Stimulated activated CD4-positive, alpha-beta T cell treated with anti-CD3 and anti-CD28 coated beads, Interleukin-12 subunit alpha, Interleukin-12 subunit beta, amount 100 ng/mL, for 48 hours (primary cell): ENCODE data around the gene PPP1R14C.

ENCODE experiments used
- DNase-seq, 3 donors: peaks; one replicate each; pipeline ENCODE4 v3.0.0-alpha.2; 2020; ENCODE audit warnings: low read depth in 2 of 3, low spot score in 1 of 3

PPP1R14C gene

DNA sequence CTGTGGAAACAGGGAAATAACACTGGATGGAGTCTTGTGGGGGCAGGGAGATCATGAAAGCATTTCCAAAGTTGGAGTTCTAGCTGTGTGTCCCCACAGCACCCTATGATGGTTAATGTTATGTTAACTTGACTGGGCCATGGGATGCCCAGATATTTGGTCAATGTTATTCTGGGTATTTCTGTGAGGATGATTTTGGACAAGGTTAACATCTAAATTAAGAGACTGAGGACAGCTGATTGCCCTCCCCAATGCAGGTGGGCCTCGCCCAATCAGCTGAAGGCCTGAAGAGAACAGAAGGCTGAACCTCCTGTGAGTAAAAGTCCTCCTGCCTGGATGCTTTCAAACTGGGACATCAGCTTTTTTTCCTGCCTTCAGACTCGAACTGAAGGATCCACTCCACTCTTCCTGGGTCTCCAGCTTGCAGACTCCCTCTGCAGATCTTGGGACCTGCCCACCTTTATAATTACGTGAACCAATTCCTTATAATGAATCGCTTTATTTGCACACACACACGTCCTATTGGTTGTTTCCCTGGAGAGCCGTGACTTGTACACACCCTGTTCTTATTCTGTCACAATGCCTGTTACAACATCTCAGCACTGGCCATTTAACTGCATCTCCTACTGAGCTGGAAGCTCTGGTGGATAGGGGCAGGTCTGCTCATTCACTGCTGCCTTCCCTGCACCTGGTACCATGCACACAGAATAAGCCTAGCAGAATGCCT, 126.4 kb downstream of the PPP1R14C start:
- DNase-seq: no peak

DNA sequence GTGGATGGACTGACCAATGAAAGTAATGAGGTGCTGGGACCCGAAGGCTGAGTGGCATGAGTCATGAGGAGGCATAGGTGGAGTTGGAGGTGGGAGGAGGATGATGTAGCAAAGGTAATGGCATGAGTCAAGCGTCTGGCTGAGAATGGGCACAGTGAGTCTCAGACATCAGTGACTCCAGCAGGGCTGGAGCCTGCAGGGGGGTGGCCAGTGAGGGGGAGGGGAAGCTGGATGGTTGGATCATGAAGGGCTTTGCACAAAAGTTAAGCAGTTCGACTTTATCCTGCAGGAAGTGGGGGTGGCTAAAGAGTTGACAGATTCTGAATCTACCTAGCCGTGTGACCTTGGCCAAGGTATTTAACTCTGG, 127.0 kb downstream of the PPP1R14C start:
- DNase-seq: no peak

DNA sequence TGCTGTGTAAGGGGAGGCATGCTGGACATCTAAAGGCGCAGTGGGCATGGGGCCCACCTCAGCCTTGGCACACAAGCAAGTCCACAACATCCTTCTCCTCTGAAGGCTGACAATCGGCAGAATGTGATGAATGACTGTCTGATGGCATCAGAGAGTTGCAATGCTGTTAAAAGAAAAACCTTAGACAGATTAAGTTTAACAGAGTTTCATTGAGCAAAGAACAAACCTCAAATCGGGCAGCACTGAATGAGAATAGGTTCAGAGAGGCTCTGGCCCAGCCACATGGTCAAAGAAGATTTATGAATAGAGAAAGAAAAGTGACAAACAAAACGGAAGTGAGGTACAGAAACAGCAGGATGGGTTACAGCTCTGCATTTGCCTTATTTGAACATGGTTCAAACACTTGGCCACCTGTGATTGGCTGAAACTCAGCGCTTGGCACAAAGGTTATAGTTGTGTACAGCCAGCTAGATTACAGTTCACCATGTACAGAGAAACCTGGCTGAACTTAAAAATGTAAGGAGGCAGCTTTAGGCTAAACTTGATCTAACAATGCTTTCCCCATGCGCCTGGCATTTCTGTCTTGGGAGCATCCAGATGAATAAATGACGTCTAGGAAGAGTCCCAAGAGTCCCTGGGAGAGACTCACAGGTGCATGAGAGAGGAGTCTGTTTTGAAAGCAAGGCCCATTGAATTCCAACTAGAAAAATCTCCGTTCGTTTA, 127.6 kb downstream of the PPP1R14C start:
- no peak for DNase-seq

DNA sequence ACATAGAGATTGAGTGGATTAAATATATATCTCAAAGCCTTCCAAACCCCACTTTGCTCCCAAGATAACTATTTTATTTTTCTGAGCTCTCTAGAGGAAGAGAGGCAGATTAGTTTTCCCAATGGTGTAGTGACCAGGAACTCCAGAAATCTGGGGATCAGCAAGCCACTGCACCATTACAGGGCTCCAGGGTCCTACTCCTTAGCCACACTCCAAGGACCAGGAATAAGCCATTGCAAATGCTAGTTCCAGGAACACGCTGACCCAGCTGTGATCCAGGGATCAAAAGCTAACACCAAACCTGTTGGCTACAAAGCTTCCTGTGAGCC, 128.3 kb downstream of the PPP1R14C start:
- DNase-seq: no peak

DNA sequence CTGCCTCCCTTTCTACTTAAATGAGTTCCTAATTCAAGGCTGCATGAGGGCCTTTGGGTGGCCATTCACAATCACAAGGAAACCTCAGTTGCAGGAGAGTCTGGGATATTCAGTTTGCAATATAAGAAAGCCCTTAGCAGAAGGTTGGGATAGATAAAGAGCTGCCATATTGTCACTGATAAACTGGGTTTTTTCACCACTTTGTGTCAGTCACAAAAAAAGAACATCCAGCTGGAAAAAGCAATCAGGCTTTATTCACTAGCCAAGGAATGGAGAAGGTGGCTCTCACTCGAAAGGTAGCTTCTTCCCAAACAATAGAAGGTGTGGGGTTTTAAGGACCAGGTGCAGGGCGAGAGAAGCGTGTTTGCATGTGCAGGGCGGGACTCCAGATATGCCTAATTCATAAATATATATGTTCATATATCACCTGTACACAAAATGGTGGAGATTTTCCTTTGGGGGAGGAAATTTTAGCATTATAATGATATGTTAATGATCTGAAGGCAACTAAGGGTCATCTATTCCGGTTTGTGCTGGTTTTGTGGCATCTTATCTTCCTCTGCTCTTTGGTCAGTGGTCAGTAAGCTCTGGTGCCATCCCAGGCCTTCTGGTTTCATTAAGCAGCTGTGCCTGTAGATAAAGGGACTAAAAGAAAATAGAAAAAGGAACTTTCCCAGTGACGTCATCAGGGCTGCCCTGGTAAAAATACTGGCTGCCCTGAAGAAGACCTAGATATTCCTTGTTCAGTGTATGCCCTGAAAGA, 128.8 kb downstream of the PPP1R14C start:
- no peak for DNase-seq

DNA sequence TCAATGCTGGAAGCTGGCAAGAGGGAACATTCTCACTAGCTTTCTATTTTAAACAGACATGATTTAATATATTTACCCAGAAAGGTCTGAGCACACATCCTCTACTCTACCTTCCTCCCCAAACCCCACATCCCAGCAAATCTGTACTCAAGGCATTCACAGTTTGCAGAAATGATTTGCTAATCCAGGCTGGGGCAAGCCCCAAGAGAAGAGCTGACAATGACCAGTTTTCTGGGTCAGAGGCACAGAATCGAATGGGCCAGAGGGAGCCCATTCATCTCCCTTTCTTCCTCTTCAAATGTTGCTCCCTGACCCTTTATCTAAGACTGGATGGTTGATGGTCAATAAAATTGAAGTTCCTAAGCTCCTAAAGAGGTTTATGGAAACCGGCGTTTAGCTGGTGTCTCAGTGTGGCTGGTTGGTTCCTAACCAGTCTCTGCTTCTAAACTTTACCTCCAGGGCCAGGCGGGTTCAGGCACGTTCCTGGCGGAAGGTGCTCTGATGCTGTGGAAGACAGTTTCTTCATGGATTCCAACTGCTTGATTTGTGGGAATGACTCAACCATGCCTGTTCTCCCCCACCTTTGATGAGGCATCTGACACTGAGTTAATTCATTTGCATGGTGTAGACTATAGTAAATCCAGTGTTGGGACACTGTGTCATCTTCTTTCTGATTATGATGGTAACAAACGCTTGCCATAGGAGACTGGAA, 129.6 kb downstream of the PPP1R14C start:
- DNase-seq: no peak

DNA sequence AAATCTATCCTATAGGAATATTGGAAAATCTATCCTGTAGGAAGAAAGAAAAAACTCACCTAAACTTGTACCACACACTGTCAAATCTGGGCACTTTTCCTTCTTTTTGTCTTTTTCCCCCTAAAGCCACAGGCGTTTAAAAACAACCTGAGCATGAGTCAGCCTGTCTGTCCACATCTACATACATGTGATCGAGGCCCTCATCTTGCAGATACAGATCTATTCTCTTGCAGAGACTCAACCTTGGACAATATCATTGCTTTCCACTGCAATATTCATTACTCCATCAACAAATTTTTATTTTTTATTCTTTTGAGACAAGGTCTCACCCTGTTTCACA, 130.1 kb downstream of the PPP1R14C start:
- no peak for DNase-seq

DNA sequence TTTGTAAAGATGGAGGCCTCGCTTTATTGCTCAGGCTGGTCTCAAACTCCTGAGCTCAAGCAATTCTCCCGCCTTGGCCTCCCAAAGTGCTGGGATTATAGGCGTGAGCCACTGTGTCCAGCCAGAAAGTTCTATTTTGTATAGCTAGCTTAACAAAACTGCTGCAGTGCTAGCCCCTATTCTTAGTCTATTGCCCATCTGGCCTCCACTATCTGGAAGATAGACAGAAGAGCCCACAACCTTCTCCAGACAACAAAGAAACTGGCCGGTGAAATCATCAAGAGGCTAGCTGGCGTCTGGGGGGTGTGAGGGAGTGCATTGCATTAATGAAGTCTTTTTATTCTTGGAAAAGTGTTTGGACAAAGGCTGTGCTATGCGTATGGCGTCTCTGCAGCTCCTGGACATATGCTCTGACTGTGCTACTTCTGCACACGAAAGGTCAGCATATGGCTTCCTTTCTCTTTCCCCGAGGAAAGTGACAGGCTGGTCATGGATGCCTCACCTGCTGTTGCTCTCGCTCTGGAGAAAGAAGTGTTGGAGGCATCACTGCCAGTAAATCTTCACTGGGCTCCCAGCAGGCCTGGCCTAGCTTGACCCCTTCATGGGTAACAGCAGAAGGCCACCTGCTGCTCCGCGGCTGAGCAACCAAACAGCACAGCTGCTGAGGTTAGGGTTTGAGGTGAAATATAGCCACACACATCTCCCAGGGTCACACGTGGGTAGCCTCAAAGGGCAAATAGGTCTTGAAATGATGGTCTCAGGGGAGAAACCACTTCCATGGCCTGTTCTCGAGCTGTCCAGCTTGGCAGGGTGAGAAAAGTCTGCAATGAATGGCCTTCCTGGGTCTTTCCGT, 130.8 kb downstream of the PPP1R14C start:
- no peak for DNase-seq

DNA sequence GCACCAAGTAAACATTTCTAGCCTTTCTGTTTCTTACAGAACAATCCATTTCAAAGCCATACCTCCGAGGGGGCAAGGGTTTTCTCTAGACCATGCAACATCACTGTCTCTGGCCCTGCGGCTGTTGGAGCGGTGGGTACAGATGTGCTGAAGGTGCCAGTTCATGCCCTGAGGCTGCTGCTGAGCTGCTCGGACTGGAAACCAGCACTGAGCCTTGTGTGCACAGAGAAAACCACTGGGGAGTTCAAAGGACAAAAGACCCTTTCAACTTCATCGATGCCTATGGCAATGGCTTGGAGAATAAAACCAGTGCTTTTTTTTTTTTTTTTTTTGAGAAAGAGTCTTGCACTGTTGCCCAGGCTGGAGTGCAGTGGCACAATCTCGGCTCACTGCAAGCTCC, 132.6 kb downstream of the PPP1R14C start:
- no peak for DNase-seq

DNA sequence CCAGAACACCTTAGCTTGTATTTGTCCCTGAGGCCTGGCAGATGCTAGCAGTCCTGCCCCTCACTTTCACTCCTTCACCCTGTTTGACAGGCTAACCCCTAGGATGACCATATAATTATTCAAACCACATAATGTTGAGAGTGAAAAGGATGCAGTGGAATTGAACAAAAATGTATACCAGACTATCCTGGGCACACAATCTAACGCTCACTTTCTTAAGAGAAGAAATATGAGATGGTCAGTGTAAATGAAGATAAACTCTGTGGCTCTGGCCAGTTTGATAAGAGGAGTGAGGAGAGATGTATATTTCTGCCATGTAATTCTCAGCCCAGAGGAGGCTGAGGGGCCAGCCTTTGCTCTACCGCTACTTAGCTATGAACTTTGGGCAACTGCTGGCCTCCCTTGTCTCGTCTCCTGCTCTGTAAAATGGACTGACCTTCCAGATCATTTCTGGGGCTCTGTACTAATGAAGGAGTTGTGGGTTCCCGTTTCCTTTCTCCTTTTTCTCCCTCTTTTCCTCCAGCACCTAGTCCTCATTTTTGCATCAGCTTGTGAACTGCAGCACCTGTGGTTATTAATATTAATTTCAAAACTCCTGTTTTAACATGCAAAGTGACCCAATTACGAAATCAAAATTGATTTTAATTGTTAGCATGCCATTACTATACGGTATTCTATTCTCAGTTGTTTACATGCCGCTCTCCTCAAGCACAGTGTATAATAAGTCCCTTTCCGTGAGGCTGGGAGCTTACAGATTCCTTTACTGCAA, 133.5 kb downstream of the PPP1R14C start:
- no peak for DNase-seq

DNA sequence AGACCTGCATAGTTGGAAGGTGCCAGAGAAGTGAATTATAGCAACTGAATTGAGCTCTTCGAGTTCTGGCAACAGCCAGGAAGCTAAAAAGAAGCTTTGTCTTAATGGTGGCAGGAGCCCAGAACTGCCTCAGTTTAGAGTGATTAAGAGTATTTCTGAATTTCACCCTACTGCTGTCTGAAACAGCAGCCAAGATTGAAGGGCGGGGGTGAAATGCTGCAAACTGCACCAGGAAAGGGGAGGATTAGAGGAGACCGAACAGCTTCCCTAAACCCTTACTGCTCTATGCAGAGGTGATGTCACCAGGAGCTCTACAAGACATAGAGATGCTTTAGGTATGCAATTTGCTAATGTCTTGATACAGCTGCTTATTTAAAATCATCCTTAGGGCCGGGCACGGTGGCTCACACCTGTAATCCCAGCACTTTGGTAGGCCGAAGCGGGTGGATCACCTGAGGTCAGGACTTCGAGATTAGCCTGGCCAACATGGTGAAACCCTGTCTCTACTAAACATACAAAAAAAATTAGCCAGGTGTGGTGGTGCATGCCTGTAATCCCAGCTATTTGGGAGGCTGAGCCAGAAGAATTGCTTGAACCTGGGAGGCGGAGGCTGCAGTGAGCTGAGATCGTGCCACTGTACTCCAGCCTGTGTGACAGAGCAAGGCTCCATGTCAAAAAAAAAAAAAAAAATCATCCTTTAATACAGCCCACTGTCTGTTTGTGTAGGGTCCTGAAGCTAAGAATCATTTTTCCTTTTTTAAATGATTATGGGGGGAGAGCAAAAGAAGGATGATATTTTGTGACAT, 134.3 kb downstream of the PPP1R14C start:
- DNase-seq: no peak

DNA sequence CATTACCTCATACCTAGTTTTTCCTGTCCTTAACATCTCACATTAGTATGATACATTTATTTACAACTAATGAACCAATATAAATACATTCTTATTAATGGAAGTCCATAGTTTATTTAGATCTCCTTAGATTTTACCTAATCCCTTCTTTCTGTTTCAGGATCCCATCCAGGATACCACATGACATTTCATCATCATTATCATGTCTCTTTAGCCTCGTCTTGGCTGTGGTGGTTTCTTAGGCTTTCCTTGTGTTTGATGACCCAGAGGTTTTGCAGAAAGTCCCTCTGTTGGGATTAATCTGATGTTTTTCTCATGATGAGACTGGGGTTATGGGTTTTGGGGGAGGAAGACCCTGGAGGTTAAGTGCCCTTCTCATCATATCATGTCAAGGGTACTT, 136.7 kb downstream of the PPP1R14C start:
- DNase-seq: no peak

DNA sequence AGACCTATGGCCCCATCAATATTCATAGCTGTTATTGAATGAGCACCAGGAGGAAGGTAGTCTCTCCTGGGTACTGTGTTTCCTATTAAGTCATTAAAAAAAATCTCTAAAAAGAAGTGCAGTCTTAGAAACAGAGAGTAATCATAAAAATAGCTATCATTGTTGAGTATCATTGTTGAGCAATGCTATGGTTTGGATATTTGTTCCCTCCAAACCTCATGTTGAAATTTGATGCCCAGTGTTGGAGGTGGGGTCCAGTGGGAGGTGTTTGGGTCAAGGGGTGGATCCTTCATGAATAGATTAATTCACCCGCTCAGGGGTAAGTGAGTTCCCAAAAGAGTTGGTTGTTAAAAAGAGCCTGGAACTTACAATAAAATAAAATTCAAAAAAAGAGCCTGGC, 137.9 kb downstream of the PPP1R14C start:
- no peak for DNase-seq

DNA sequence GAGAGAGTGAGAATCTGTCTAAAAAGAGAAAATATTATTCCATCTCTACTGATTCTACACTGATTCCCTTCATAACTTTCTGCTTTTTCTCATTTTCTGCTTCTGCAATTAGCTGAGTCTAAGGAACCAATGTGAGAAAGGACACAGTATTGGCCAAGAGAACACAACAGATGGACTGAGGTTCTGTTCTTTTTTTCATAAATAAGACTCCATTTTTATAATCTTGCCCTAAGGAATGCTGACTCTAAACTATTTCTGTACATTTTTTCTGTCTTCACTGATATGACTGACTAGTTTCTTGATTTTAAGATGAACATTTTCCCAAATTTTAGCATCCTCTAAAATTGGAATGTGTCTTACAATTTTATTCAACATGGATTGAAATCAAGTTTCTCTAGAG, 138.9 kb downstream of the PPP1R14C start:
- DNase-seq: no peak

DNA sequence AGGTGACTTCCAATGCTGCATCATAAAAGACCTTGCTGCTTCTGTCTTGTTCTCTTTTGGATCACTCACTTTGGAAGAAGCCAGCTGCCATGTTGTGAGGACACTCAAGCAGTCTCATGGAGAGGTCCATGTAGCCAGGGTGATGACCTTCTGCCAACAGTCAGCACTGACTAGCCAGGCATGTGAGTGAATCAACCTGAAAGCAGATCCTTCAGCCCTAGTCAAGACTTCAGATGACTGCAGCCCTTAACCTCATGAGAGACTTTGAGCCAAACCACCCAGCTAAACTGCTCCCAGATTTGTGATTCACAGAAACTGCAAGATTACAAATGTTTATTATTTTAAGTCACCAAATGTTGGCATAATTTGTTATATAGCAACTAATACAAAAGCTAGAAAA, 140.0 kb downstream of the PPP1R14C start:
- DNase-seq: no peak

DNA sequence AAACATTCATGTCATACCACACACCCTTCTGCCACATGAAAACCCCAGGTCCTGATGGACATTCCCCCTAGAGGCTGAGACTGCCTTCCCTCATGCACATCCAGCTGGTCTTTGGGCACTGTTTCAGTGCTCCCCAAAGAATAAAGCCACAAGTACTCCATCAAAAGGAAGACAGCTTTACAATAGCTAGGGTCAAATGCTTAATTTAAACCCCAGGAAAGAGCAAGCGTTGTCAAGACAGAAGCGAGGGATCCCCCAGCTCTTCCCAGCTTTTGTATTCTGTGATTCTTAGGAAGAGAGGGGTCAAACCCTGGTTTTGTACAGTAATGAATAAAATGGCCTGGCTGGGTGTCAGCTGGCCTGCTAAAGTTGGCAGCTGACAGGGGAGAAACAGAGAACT, 143.6 kb downstream of the PPP1R14C start:
- DNase-seq: no peak

DNA sequence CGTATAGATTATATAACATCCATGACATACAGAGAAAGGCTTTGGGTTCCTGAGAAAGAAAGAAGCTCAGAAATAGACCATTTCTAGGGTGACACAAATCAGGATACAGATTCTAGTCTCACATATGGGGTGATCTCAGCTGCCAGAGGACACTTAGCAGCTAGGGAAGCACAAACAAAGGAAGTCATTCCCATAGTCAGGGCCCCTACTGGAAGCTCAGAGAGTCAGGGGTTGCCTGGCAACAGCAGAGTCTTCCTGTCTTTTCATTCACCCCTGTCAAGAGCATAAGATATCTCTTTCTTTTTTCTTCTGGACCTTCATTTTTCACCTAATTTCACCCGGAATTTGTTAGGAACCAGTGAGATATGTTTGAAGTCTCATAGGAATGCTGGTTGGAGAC, 144.1 kb downstream of the PPP1R14C start:
- DNase-seq: no peak

DNA sequence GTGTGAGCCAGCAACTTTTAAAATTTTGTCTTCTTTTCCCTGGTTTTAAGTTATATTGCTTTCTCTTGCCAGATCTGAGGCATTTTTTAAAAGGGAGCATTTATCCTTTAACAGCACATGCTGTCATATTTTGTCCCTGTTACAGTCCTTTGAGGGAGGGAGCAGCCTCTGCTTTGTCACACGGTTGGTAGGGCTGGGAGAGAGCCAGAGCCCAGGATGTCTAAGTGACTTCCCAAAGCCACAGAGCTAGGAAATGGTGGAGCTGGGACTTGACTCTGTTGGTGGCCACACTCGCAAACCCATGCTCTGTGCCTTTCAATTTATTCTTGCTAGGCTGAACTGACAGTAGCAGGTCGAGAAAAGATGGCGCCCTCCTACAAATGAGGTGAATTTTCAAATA, 145.6 kb downstream of the PPP1R14C start:
- DNase-seq: no peak

DNA sequence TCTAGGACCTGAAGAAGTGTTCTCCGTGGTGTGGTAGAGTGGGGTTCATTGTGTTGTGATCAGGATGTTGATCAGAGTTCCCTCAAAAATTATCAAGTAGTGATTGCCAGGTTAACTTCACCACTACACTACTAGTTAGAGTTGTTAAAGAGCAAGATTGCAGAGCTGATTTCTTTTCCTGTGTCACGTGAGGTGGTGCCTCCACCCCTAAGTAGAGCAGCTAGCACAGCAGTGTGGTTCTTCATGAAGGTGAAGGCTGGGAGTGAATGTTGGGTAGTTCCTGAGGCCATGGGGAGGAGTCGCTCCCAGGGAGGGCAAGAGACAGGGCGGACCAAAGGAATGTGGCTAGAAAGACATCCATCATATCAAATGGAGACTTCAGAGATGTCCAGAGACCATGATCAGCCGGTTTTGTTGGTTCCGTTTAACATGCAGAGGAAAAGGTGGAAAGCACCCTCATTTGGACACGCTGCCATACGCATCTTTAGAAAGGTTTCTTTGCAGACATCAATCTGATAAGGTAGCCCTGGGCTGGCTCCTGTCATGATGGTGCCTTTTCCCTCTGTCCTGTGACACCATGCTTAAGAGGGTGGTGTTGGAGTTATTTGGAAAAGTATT, 146.7 kb downstream of the PPP1R14C start:
- no peak for DNase-seq
